ENCODE measurements around the gene FBXO22. TPM values are rescaled to one million over a fixed set of nuclear protein-coding genes. Genes with fewer than 3 reads are reported as not detected.
"Not testable (repeated sequence)": the region's sequence is repeated elsewhere in the genome, so short reads cannot be mapped to it uniquely, and the experiment has no call there.

The FBXO22 gene
- total RNA-seq, 1 experiment from 2014 or later = 86.0 TPM

GRCh38 chr15:75947092-75947491, 43.4 kb downstream of the FBXO22 start:
- peak; percentile 75 for DNase-seq (ENCODE audit: low read depth)
- in situ Hi-C loops (cut with HindIII; ENCODE audit: low pct_unique_long_range_greater_than_20kb, low sequenced_read_pairs) = no loop called here

- no peak for DNase-seq (ENCODE audit: low read depth)
- in situ Hi-C loops (cut with HindIII; ENCODE audit: low pct_unique_long_range_greater_than_20kb, low sequenced_read_pairs) = no loop called here
Measured at GRCh38 chr15:75948761-75949296, 45.2 kb downstream of the FBXO22 start.

GRCh38 chr15:75952525-75952924, 48.8 kb downstream of the FBXO22 start:
- no peak for DNase-seq (ENCODE audit: low read depth)
- in situ Hi-C loops (cut with HindIII; ENCODE audit: low pct_unique_long_range_greater_than_20kb, low sequenced_read_pairs) = no loop called here

DNA sequence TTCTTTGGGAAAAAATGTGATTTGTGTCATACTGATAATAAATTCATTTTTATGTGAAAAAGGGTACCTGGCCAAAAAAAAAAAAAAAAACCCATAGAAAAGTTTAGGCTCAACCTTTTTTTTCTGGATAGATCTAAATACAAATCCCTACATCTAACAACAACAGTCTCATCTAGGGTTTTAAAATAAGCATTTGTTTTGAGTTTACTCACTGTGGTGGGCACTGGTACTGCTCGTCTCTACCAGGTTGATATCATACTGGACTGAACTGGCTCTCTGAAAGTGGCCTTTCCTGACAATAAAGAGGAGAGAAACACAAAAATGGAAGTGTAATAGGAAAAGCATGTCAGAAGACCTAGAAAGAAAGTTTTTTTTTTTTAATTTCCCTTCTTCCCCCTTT, 52.0 kb downstream of the FBXO22 start:
- in situ Hi-C loops (cut with HindIII; ENCODE audit: low pct_unique_long_range_greater_than_20kb, low sequenced_read_pairs) = no loop called here

DNA sequence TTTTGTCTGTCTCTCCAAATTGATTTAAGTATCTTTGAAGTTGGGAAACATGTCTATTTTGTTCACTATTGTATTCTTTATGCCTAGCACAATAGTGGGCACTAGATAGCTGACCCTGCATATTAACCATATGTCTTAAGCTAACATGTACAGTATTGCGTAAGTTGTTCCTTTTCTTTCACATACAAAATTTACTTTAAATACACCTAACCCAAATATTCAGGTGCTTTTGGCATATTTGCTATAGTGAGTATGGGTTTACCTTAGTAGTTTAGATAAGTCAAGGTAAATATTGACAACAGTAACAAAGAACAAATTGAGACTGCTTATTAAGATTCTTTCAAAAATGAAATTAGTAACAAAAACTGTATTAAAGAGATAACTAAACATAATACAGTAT, 57.7 kb downstream of the FBXO22 start:
- DNase-seq (ENCODE audit: low read depth) = no peak
- in situ Hi-C loops (cut with HindIII; ENCODE audit: low pct_unique_long_range_greater_than_20kb, low sequenced_read_pairs) = no loop called here

More for the DNA sequence above, 52.0 kb downstream of the FBXO22 start:
- DNase-seq (ENCODE audit: low read depth) = no peak

- DNase-seq (ENCODE audit: low read depth) = no peak
- in situ Hi-C loops (cut with HindIII; ENCODE audit: low pct_unique_long_range_greater_than_20kb, low sequenced_read_pairs) = no loop called here
Measured at GRCh38 chr15:75966073-75966472, 62.4 kb downstream of the FBXO22 start.

- DNase-seq (ENCODE audit: low read depth); in situ Hi-C loops (cut with HindIII; ENCODE audit: low pct_unique_long_range_greater_than_20kb, low sequenced_read_pairs): not testable (repeated sequence)
Measured at GRCh38 chr15:75976766-75977165, 73.1 kb downstream of the FBXO22 start.

GRCh38 chr15:75981149-75981815, 77.6 kb downstream of the FBXO22 start:
- in situ Hi-C loops (cut with HindIII; ENCODE audit: low pct_unique_long_range_greater_than_20kb, low sequenced_read_pairs) = no loop called here
- no peak for DNase-seq (ENCODE audit: low read depth)

DNA sequence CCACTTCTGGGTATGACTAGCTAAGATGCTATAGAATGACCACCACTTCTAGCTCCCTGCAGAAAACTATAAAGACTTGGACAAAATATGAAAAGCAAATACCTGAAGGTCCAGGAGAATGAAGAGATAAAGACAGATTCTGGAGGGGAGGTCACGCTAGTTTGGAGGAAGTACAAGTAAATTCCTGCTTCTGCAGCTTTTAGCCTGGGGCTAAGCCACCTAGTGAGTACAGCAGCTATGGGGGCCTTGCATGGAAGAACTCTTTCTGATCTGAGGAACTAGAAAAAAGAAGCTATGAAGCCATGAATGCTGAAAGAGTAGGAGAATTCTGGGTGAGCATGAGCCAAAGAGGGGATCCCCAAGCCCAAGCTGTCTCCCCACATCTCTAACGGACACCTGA, 78.8 kb downstream of the FBXO22 start:
- in situ Hi-C loops (cut with HindIII; ENCODE audit: low pct_unique_long_range_greater_than_20kb, low sequenced_read_pairs) = no loop called here
- DNase-seq (ENCODE audit: low read depth) = no peak

DNA sequence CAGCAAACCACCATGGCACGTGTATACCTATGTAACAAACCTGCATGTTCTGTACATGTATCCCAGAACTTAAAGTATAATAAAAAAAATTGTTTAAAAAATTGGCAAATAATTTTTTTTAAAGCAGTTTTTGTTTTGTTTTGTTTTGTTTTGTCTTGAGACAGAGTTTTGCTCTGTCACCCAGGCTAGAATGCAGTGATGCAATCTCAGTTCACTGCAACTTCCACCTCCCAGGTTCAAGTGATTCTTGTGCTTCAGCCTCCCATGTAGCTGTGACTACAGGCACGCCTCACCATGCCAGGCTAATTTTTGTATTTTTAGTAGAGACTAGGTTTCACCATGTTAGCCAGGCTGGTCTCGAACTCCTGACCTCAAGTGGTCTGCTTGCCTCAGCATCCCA, 81.0 kb downstream of the FBXO22 start:
- DNase-seq (ENCODE audit: low read depth); in situ Hi-C loops (cut with HindIII; ENCODE audit: low pct_unique_long_range_greater_than_20kb, low sequenced_read_pairs): not testable (repeated sequence)

DNA sequence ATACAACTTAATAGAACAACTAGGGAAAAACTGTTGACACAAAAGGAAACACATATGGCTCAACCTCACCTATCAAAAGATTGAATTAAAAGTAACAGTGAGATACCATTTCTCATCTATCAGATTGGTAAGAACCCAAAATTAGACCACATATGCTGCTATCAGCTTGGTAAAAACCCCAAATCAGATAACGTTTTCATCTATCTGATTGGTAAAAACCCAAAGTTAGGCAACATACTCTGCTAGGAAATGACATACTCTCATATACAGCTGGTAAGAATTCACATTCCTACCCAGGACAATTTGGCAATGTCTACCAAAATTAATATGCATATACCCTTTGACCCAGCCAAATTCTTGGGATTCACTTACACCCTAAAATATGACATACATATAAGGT, 82.3 kb downstream of the FBXO22 start:
- in situ Hi-C loops (cut with HindIII; ENCODE audit: low pct_unique_long_range_greater_than_20kb, low sequenced_read_pairs) = no loop called here

GRCh38 chr15:75989045-75989444, 85.4 kb downstream of the FBXO22 start:
- no peak for DNase-seq (ENCODE audit: low read depth)
- in situ Hi-C loops (cut with HindIII; ENCODE audit: low pct_unique_long_range_greater_than_20kb, low sequenced_read_pairs) = no loop called here

More for the DNA sequence above, 82.3 kb downstream of the FBXO22 start:
- no peak for DNase-seq (ENCODE audit: low read depth)

DNA sequence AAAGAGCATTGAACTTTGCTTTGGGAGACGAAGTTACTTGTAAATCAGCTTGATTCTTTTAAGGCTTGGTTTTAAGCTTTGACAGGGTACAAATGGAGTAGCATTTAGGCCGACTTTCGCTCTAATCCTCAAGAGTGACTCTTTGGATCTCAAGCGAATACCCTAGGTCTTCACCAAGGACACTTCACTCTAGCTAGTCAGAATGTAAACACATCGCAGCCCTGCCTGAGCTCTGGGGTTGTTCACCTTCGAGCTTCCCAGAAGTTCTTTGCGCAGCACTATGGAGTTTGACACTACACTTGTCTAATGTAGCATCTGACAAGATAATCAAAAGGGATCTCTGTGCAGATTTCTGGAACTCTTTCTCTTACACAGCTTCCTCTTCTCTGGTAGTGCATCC, 86.2 kb downstream of the FBXO22 start:
- DNase-seq (ENCODE audit: low read depth) = no peak
- in situ Hi-C loops (cut with HindIII; ENCODE audit: low pct_unique_long_range_greater_than_20kb, low sequenced_read_pairs) = no loop called here

Other genes with a start within 250 kb of the FBXO22 start
- gene CSPG4, start 191.0 kb upstream of the FBXO22 start, total RNA-seq (2014; rRNA removed; shearing (Covaris generic); ENCODE audit: low replicate concordance) = 0.03 and 0.20 TPM in 2 replicates
- gene UBE2Q2, start 60.4 kb upstream of the FBXO22 start, total RNA-seq (2014; rRNA removed; shearing (Covaris generic); ENCODE audit: low replicate concordance) = 33.7 TPM in 2 replicates
- gene NRG4, start 108.5 kb downstream of the FBXO22 start, total RNA-seq (2014; rRNA removed; shearing (Covaris generic); ENCODE audit: low replicate concordance) = 3.3 TPM in 1 of 2 replicates, not detected in the other
- gene TMEM266, start 156.1 kb downstream of the FBXO22 start, total RNA-seq (2014; rRNA removed; shearing (Covaris generic); ENCODE audit: low replicate concordance) = 0.47 TPM in 1 of 2 replicates, not detected in the other

Measured in Caki2 (cell line).